Endodermal cell (in vitro differentiated cells): Measurements from ENCODE around the gene HYAL2. TPM values are rescaled to one million over a fixed set of nuclear protein-coding genes. Genes with fewer than 3 reads are reported as not detected.

ENCODE experiments used
- DNase-seq: peaks from one replicate; pipeline ENCODE4 v3.0.0-alpha.2; 2017
- H3K27ac ChIP-seq: 2 replicates; pipeline ENCODE4 v1.5.1; 2013; ENCODE audit warnings: mild to moderate bottlenecking, low read depth, low read length, moderate library complexity
- H3K27me3 ChIP-seq: 2 replicates; pipeline ENCODE4 v1.6.1; 2013; ENCODE audit warnings: mild to moderate bottlenecking, low read length, moderate library complexity; ENCODE audit not compliant: insufficient read depth, control insufficient read depth, poor library complexity, severe bottlenecking
- H3K36me3 ChIP-seq: 2 replicates; pipeline ENCODE4 v1.7.0; 2013; ENCODE audit warnings: mild to moderate bottlenecking, low read length, moderate library complexity; ENCODE audit not compliant: control insufficient read depth, insufficient read depth
- H3K4me1 ChIP-seq: one replicate; pipeline ENCODE4 v1.7.0; 2013; ENCODE audit warnings: low read length; ENCODE audit not compliant: control insufficient read depth, insufficient read depth
- H3K4me3 ChIP-seq: 2 replicates; pipeline ENCODE4 v1.5.1; 2013; ENCODE audit warnings: mild to moderate bottlenecking, low read length, moderate library complexity
- H3K9ac ChIP-seq: 2 replicates; pipeline ENCODE4 v1.6.1; 2013; ENCODE audit warnings: mild to moderate bottlenecking, low read length, moderate library complexity; ENCODE audit not compliant: poor library complexity, severe bottlenecking; ENCODE audit errors: extremely low read depth
- H3K9me3 ChIP-seq: 2 replicates; pipeline ENCODE4 v1.6.1; 2013; ENCODE audit warnings: mild to moderate bottlenecking, low read length, moderate library complexity; ENCODE audit not compliant: control insufficient read depth
- H3K27ac Mint-ChIP-seq: 2 replicates; pipeline ENCODE4 v1.8.0; 2020; ENCODE audit warnings: mixed read lengths
- H3K27me3 Mint-ChIP-seq: 2 replicates; pipeline ENCODE4 v1.8.0; 2021; ENCODE audit warnings: mild to moderate bottlenecking, mixed read lengths; ENCODE audit not compliant: insufficient read depth
- H3K36me3 Mint-ChIP-seq: 2 replicates; pipeline ENCODE4 v1.8.0; 2020; ENCODE audit warnings: low read depth, mixed read lengths
- H3K4me1 Mint-ChIP-seq: 2 replicates; pipeline ENCODE4 v1.8.0; 2020; ENCODE audit warnings: mixed read lengths
- H3K4me3 Mint-ChIP-seq: 2 replicates; pipeline ENCODE4 v1.8.0; 2020; ENCODE audit warnings: mild to moderate bottlenecking, moderate library complexity, mixed read lengths
- H3K9me3 Mint-ChIP-seq: 2 replicates; pipeline ENCODE4 v1.8.0; 2020; ENCODE audit warnings: mild to moderate bottlenecking, mixed read lengths
- CTCF ChIP-seq: fragments of 200-600 bp; sonication (generic); conservative IDR thresholded peaks from 2 replicates; pipeline ENCODE4 v1.5.0; 2021; ENCODE audit warnings: antibody characterized with exemption, mild to moderate bottlenecking
- WGBS, 2 experiments: methylation state at CpG; one replicate each; pipeline versions ENCODE4 v1.1.5 to v1.1.7; 2013; ENCODE audit warnings: missing lambda C conversion rate in 2 of 2, mixed read lengths in 1 of 2; ENCODE audit not compliant: insufficient coverage in 1 of 2, insufficient read length in 1 of 2; 5-methylcytosine and 5-hydroxymethylcytosine counted together
- total RNA-seq, 2 donors: library from RNA; stranded (reverse); fragmentation: NEBNext Ultra II Directional in 1 of 2; extraction: Animal tissue kit (Norgen Biotek cat#: 25700) in 1 of 2; gene quantifications; 2 replicates in 1 of 2; 3 replicates in 1 of 2; pipeline ENCODE4 v1.2.1, GENCODE V29; 2021

The HYAL2 gene
- total RNA-seq, 2 donors from 2014 or later: 55.3 to 61.1 TPM

- Mint-ChIP-seq H3K36me3 (peaks cover 4% of the 10 kb centered on the region), H3K27ac (no peak overlapping the region), H3K4me1 (peaks cover 22% of the 10 kb centered on the region), H3K4me3 (no peak overlapping the region), H3K9me3 (no peaks in the 10 kb centered on the region), H3K27me3 (no peaks in the 10 kb centered on the region)
- no peak overlapping the region for H3K9ac ChIP-seq
- no peak overlapping the region for H3K4me3 ChIP-seq
- WGBS, 2 experiments: 90 to 91% methylated on average over 4 to 8 of the region's 8 CpGs
- H3K36me3 ChIP-seq: no peaks in the 10 kb centered on the region
- no peak for TF ChIP-seq CTCF
- peaks cover 3% of the 10 kb centered on the region for H3K4me1 ChIP-seq
- H3K27me3 ChIP-seq: no peaks in the 10 kb centered on the region
- H3K9me3 ChIP-seq: no peaks in the 10 kb centered on the region
- peak; percentile 35 for DNase-seq
- no peak overlapping the region for H3K27ac ChIP-seq
Observed at GRCh38 chr3:50295553-50296431, 26.8 kb downstream of the HYAL2 start.

- peak; percentile 42 for DNase-seq
- Histone ChIP-seq H3K27ac (no peak overlapping the region), H3K27me3 (no peaks in the 10 kb centered on the region), H3K4me3 (no peak overlapping the region), H3K9me3 (no peaks in the 10 kb centered on the region), H3K4me1 (peaks cover 2% of the 10 kb centered on the region), H3K36me3 (peaks cover 2% of the 10 kb centered on the region), H3K9ac (no peak overlapping the region)
- peaks cover 12% of the 10 kb centered on the region for H3K36me3 Mint-ChIP-seq
- no peak overlapping the region for H3K4me3 Mint-ChIP-seq
- H3K9me3 Mint-ChIP-seq: no peaks in the 10 kb centered on the region
- no peaks in the 10 kb centered on the region for H3K27me3 Mint-ChIP-seq
- H3K27ac Mint-ChIP-seq: peak overlapping the region; percentile 39
- H3K4me1 Mint-ChIP-seq: peaks cover 14% of the 10 kb centered on the region
- 91 to 95% methylated on average over 15 to 22 of the region's 22 CpGs for WGBS, 2 experiments
- TF ChIP-seq CTCF: no peak
Observed at GRCh38 chr3:50294492-50295403, 27.8 kb downstream of the HYAL2 start.

- WGBS, 2 experiments: 87 to 89% methylated on average over 3 to 4 of the region's 4 CpGs
- Mint-ChIP-seq H3K27me3 (no peaks in the 10 kb centered on the region), H3K27ac (peak overlapping the region; percentile 39), H3K9me3 (no peaks in the 10 kb centered on the region), H3K4me3 (no peak overlapping the region), H3K36me3 (peaks cover 18% of the 10 kb centered on the region), H3K4me1 (peaks cover 11% of the 10 kb centered on the region)
- H3K4me3 ChIP-seq: no peak overlapping the region
- no peaks in the 10 kb centered on the region for H3K9me3 ChIP-seq
- no peak for DNase-seq
- no peak overlapping the region for H3K9ac ChIP-seq
- no peak overlapping the region for H3K27ac ChIP-seq
- peaks cover 9% of the 10 kb centered on the region for H3K36me3 ChIP-seq
- H3K4me1 ChIP-seq: no peaks in the 10 kb centered on the region
- H3K27me3 ChIP-seq: no peaks in the 10 kb centered on the region
- no peak for TF ChIP-seq CTCF
Observed at GRCh38 chr3:50294089-50294488, 28.5 kb downstream of the HYAL2 start.
